ENCODE results near the gene MOB3A. TPM values are rescaled to one million over a fixed set of nuclear protein-coding genes. Genes with fewer than 3 reads are reported as not detected.

The MOB3A gene
- total RNA-seq, 1 experiment from 2014 or later: 11.7 TPM

- Mint-ChIP-seq H3K4me3 (ENCODE audit: unreplicated experiment) (no peak overlapping the region), H3K36me3 (ENCODE audit: insufficient read depth, unreplicated experiment) (peaks cover 85% of the 10 kb centered on the region), H3K27ac (ENCODE audit: unreplicated experiment) (no peak overlapping the region), H3K27me3 (ENCODE audit: insufficient read depth, unreplicated experiment) (no peaks in the 10 kb centered on the region), H3K4me1 (ENCODE audit: low read depth, unreplicated experiment) (no peaks in the 10 kb centered on the region), H3K9me3 (ENCODE audit: unreplicated experiment) (no peaks in the 10 kb centered on the region)
- Histone ChIP-seq H3K9me3 (no peaks in the 10 kb centered on the region), H3K4me1 (peaks cover 3% of the 10 kb centered on the region; the same call in 1 of the 2 replicates), H3K27me3 (replicated peaks; ENCODE audit: control insufficient read depth, insufficient read depth, low read length) (no peaks in the 10 kb centered on the region), H3K36me3 (ENCODE audit: control insufficient read depth, insufficient read depth, low read length) (peaks cover 2% of the 10 kb centered on the region; the same call in 1 of the 2 replicates), H3K4me3 (ENCODE audit: low read depth, low read length) (no peak overlapping the region)
- no peak for TF ChIP-seq CTCF (IDR thresholded peaks at IDR 0.05; ENCODE audit: insufficient read depth in 1 of 2, low read depth in 1 of 2, low read length in 1 of 2, severe bottlenecking in 1 of 2, unreplicated experiment in 1 of 2)
- POLR2A ChIA-PET: no interaction called here
- intact Hi-C loops (cut with micrococcal nuclease; ENCODE audit: unreplicated experiment): no loop called here
- CTCF ChIA-PET: no interaction called here
- no TSS peak for BruUV-seq (replicated peaks)
- no peak for DNase-seq
These were observed 4.6 kb upstream of the MOB3A start for GRCh38 chr19:2100719-2101061.

- Mint-ChIP-seq H3K27me3 (ENCODE audit: insufficient read depth, unreplicated experiment) (no peaks in the 10 kb centered on the region), H3K27ac (ENCODE audit: unreplicated experiment) (no peak overlapping the region), H3K36me3 (ENCODE audit: insufficient read depth, unreplicated experiment) (peaks cover 82% of the 10 kb centered on the region), H3K4me3 (ENCODE audit: unreplicated experiment) (no peak overlapping the region), H3K4me1 (ENCODE audit: low read depth, unreplicated experiment) (no peaks in the 10 kb centered on the region), H3K9me3 (ENCODE audit: unreplicated experiment) (no peaks in the 10 kb centered on the region)
- Histone ChIP-seq H3K4me1 (peaks cover 6% of the 10 kb centered on the region), H3K27me3 (replicated peaks; ENCODE audit: control insufficient read depth, insufficient read depth, low read length) (no peaks in the 10 kb centered on the region), H3K36me3 (ENCODE audit: control insufficient read depth, insufficient read depth, low read length) (peaks cover 2% of the 10 kb centered on the region; the same call in 1 of the 2 replicates), H3K9me3 (no peaks in the 10 kb centered on the region), H3K4me3 (ENCODE audit: low read depth, low read length) (no peak overlapping the region)
- no peak for DNase-seq
- TF ChIP-seq CTCF (IDR thresholded peaks at IDR 0.05; ENCODE audit: insufficient read depth in 1 of 2, low read depth in 1 of 2, low read length in 1 of 2, severe bottlenecking in 1 of 2, unreplicated experiment in 1 of 2): no peak
- POLR2A ChIA-PET: no interaction called here
- CTCF ChIA-PET: no interaction called here
- no TSS peak for BruUV-seq (replicated peaks)
- intact Hi-C loops (cut with micrococcal nuclease; ENCODE audit: unreplicated experiment): loop anchor here (5.0 kb wide), 1 partner anchor 38 kb away; no protein-coding TSS in a partner anchor
These were observed 4.0 kb upstream of the MOB3A start for GRCh38 chr19:2099937-2100718.

GRCh38 chr19:2099054-2099501 is 3.0 kb upstream of the MOB3A start:
- Histone ChIP-seq H3K4me1 (peaks cover 8% of the 10 kb centered on the region), H3K36me3 (ENCODE audit: control insufficient read depth, insufficient read depth, low read length) (no peaks in the 10 kb centered on the region), H3K9me3 (no peaks in the 10 kb centered on the region), H3K4me3 (ENCODE audit: low read depth, low read length) (no peak overlapping the region), H3K27me3 (replicated peaks; ENCODE audit: control insufficient read depth, insufficient read depth, low read length) (no peaks in the 10 kb centered on the region)
- CTCF ChIA-PET: no interaction called here
- POLR2A ChIA-PET: interaction anchor here (0.7 kb wide), 1 partner anchor 49 kb away, joined by 6 read pairs; no protein-coding TSS in a partner anchor
- H3K27ac Mint-ChIP-seq (ENCODE audit: unreplicated experiment): no peak overlapping the region
- no peaks in the 10 kb centered on the region for H3K27me3 Mint-ChIP-seq (ENCODE audit: insufficient read depth, unreplicated experiment)
- no peak for TF ChIP-seq CTCF (IDR thresholded peaks at IDR 0.05; ENCODE audit: insufficient read depth in 1 of 2, low read depth in 1 of 2, low read length in 1 of 2, severe bottlenecking in 1 of 2, unreplicated experiment in 1 of 2)
- H3K9me3 Mint-ChIP-seq (ENCODE audit: unreplicated experiment): no peaks in the 10 kb centered on the region
- intact Hi-C loops (cut with micrococcal nuclease; ENCODE audit: unreplicated experiment): loop anchor here (5.0 kb wide), 1 partner anchor 37 kb away; no protein-coding TSS in a partner anchor
- no TSS peak for BruUV-seq (replicated peaks)
- H3K4me1 Mint-ChIP-seq (ENCODE audit: low read depth, unreplicated experiment): no peaks in the 10 kb centered on the region
- DNase-seq: no peak
- H3K4me3 Mint-ChIP-seq (ENCODE audit: unreplicated experiment): no peak overlapping the region
- H3K36me3 Mint-ChIP-seq (ENCODE audit: insufficient read depth, unreplicated experiment): peaks cover 72% of the 10 kb centered on the region

All from Caco-2 (cell line).